NOMO-1 treated with DMSO at 0.1 percent for 48 hours (cell line): Measurements from ENCODE around the gene ANKRD9.

Experiments
- DNase-seq: peaks from one replicate; lab custom pipeline; 2025; ENCODE audit not compliant: unreplicated experiment; lab: John Stamatoyannopoulos, UW

Gene ANKRD9

GRCh38 chr14:102499401-102500157 is 10.0 kb downstream of the ANKRD9 start:
- DNase-seq: no peak

GRCh38 chr14:102498678-102499265 is 10.8 kb downstream of the ANKRD9 start:
- DNase-seq: no peak

GRCh38 chr14:102497998-102498677 is 11.4 kb downstream of the ANKRD9 start:
- DNase-seq: no peak

GRCh38 chr14:102496958-102497744 is 12.4 kb downstream of the ANKRD9 start:
- no peak for DNase-seq

- no peak for DNase-seq
Observed at GRCh38 chr14:102496331-102496691, 13.3 kb downstream of the ANKRD9 start.

GRCh38 chr14:102495491-102496330 is 13.9 kb downstream of the ANKRD9 start:
- DNase-seq: no peak

GRCh38 chr14:102493585-102493984 is 16.0 kb downstream of the ANKRD9 start:
- DNase-seq: no peak

GRCh38 chr14:102493096-102493495 is 16.5 kb downstream of the ANKRD9 start:
- DNase-seq: no peak

- DNase-seq: no peak
Observed at GRCh38 chr14:102492531-102492910, 17.1 kb downstream of the ANKRD9 start.

- no peak for DNase-seq
Observed at GRCh38 chr14:102491786-102492530, 17.6 kb downstream of the ANKRD9 start.

GRCh38 chr14:102491366-102491765 is 18.2 kb downstream of the ANKRD9 start:
- no peak for DNase-seq

GRCh38 chr14:102490456-102490855 is 19.1 kb downstream of the ANKRD9 start:
- DNase-seq: no peak

GRCh38 chr14:102487204-102487577 is 22.4 kb downstream of the ANKRD9 start:
- DNase-seq: no peak

GRCh38 chr14:102486513-102487203 is 22.9 kb downstream of the ANKRD9 start:
- no peak for DNase-seq

GRCh38 chr14:102485693-102486512 is 23.7 kb downstream of the ANKRD9 start:
- no peak for DNase-seq

- DNase-seq: no peak
Observed at GRCh38 chr14:102484316-102484715, 25.3 kb downstream of the ANKRD9 start.

- no peak for DNase-seq
Observed at GRCh38 chr14:102481791-102482238, 27.8 kb downstream of the ANKRD9 start.

GRCh38 chr14:102481371-102481770 is 28.2 kb downstream of the ANKRD9 start:
- DNase-seq: no peak
